Ishikawa (cell line): Measurements from ENCODE around the gene ADGB.

Experiments
- EP300 ChIP-seq: IDR thresholded peaks from 2 replicates; pipeline ENCODE4 v1.6.1; 2012; ENCODE audit warnings: borderline replicate concordance
- REST ChIP-seq: IDR thresholded peaks from 2 replicates; pipeline ENCODE4 v1.6.1; 2012; ENCODE audit warnings: low read depth, mild to moderate bottlenecking

GRCh38 chr6:146719387-146719786 lies 120.6 kb downstream of the ADGB start:
- no peak for TF ChIP-seq EP300
- TF ChIP-seq REST = no peak
